CD4-positive, alpha-beta T cell treated with Interleukin-15 for 1 hour (primary cell): Measurements from ENCODE around the gene AHSP.
"Not testable (repeated sequence)": the region's sequence is repeated elsewhere in the genome, so short reads cannot be mapped to it uniquely, and the experiment has no call there.

Source experiments
- DNase-seq: peaks from one replicate; pipeline ENCODE4 v3.0.0-alpha.2; 2020

Gene AHSP

GRCh38 chr16:31501226-31501965, 26.3 kb upstream of the AHSP start:
- DNase-seq: no peak

- no peak for DNase-seq
Observed at GRCh38 chr16:31501966-31502348, 25.7 kb upstream of the AHSP start.

GRCh38 chr16:31502981-31503380, 24.7 kb upstream of the AHSP start:
- DNase-seq: no peak

GRCh38 chr16:31503555-31503954, 24.1 kb upstream of the AHSP start:
- not testable (repeated sequence) for DNase-seq

DNA sequence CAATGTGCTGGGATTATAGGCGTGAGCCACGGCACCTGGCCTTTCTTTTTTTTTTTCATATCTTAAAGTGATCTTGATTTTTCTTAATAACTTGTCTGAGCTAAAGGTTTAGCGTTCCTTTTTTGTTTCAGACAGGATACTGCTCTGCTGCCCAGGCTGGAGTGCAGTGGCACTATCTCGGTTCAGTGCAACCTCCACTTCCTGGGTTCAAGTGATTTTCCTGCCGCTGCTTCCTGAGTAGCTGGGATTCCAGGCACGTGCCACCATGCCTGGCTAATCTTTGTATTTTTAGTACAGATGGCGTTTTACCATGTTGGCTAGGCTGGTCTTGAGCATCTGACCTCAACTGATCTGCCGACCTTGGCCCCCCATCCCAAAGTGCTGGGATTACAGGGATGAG, 23.5 kb upstream of the AHSP start:
- DNase-seq: no peak

- DNase-seq: no peak
Observed at GRCh38 chr16:31505483-31505882, 22.2 kb upstream of the AHSP start.

- DNase-seq: peak; percentile 22
Observed at GRCh38 chr16:31507617-31507928, 20.1 kb upstream of the AHSP start.

DNA sequence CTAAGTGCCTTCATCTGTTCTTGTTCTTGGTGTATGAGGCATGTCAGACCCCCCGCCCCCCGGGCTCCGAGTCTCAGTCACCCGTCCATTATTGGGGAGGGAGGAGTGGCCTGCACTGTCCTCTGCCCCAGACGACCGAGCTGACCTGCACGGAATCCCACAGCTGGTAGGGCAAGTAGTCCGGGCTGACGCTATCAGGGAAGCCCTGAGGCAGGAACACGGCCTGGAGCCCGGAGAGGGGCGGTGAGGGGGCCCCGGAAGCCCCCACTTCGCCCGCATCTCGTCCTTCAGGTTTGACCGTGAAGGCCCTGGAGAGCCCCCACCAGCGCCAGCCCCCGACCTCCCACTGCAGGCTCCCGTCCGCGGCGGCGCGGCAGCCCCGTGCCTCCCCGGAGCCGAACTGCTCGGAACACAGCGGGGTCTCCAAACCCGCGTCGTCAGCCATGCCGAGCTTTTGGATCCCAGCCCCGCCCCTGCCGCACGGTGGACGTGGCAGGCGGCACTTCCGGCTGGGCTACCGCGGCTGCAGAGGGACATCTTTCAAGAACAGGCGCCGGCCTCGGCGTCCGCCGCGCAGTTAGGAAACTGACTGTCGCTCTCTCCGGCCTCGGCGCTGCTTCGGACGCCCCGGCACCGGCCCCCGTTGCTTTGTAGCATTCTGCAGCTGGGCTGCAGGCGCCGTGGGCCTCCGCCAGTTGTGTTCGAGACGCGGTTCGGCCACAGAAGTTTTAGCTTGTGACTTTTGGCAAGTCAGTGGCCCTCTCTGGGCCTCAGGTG, 19.6 kb upstream of the AHSP start, which contains the start of gene RUSF1:
Gene RUSF1 (minus strand): TSS at position 463 of the 777 bp plus-strand sequence. CDS start 18 bp downstream, at position 445.
- DNase-seq: peak; percentile 84

- DNase-seq: no peak
Observed at GRCh38 chr16:31508706-31509195, 18.9 kb upstream of the AHSP start.

DNA sequence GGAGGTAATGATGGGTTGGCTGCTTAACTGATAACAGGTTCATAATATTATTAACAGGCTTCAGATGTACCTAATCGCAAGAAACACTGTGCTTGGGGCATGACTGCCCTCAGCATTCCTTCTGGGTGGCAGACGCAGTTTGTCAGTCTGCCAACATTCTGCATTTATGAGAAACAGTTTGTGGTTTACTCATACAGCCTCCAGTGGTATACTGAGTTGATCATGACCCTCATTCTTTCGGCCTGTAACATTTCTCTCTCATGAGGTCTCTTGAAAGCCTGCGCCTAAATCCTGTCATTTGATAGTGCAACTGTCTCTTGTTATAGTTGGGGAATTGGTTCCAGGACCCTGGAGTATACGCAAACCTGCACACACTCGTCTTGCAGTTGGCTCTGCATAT, 14.6 kb upstream of the AHSP start:
- no peak for DNase-seq

DNA sequence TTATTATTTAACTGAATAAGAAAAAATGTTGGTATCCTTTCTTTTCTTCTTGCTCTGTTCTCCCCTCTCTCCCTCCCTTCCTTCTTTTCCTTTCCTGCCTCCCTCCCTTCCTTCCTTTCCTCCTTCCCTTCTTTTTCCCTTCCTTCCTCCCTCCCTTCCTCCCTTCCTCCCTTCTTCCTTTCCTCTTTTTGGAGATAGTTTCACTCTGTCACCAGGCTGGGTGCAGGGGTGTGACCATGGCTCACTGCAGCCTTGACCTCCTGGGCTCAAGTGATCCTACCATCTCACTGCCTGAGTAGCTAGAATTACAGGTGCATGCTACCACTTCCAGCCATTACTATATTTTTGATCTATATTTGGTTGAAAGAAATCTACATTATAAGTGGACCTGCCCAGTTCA, 13.8 kb upstream of the AHSP start:
- no peak for DNase-seq

DNA sequence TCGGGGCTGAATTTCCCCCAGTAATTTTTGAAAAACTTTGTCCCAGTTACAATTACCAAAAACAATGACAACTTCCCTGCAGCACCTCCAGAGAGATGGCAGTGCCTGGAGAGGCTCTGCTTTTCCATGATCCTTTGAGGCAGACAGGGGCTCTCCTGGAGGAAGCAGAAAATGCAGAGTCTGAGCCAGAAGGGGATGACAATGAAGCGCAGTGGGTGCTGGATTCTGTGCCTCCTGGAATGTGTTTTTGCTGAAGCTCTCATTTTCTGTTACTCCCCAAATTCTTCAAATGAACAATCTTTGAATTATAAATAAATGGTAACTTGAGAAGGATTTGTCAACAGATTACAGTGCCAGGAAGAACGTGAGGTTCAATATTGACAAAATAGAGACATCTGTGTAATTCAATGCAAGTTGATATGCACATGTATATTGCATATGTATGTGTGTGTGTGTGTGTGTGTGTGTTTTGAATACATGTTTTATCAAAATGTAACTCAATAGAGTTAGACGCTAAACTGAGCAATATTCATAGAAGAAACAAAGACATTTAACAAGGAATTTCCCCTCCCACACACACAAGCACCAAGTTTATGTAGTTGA, 9.8 kb upstream of the AHSP start:
- no peak for DNase-seq

- no peak for DNase-seq
Observed at GRCh38 chr16:31519759-31520431, 7.8 kb upstream of the AHSP start.

- DNase-seq: no peak
Observed at GRCh38 chr16:31521368-31521767, 6.3 kb upstream of the AHSP start.

GRCh38 chr16:31522071-31522470, 5.6 kb upstream of the AHSP start:
- no peak for DNase-seq

- DNase-seq: not testable (repeated sequence)
Observed at GRCh38 chr16:31523768-31524167, 3.9 kb upstream of the AHSP start.

GRCh38 chr16:31525113-31525512, 2.6 kb upstream of the AHSP start:
- DNase-seq: no peak

- DNase-seq: no peak
Observed at GRCh38 chr16:31528523-31529107, 915 bp downstream of the AHSP start.

DNA sequence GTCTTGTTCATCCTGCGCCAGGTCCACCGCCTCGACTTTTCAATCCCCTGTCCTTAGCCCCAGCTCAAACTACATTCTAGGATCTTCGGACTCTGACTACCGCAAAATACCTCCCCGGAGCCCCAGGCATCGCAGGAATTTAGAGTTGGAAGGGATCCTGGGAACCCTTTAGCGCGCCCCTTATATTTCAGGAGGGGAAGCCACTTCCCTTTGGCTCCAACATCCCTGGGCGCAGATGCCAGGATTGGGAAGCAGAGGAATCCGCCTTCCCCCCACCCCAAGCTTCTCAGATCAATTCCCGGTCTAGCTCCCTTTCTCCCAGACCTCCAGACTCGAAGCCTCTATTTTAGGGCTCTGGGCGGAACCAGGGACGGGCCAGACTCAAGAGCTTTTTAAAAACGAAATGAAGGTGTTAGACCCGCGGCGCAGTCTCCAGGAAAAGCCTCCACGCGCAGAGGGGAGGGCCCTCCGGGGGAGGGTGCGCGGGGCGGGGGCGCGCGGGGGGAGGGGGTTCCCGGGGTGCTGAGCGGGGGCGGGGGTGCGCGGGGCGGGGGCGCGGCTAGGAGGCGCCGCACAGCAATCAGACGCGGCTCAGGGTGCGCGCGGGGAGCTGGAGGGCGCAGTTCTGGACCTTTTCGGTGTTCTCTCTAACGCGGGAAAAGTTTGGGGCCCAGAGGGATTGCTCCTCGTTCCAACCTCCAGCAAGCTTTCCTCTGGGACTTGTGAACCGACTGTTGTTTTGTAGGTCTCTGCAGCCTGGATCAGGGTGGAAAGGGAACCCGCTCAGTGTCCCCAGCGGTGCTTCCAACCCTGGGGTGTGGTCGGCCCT, 1.6 kb downstream of the AHSP start:
- DNase-seq: no peak

DNA sequence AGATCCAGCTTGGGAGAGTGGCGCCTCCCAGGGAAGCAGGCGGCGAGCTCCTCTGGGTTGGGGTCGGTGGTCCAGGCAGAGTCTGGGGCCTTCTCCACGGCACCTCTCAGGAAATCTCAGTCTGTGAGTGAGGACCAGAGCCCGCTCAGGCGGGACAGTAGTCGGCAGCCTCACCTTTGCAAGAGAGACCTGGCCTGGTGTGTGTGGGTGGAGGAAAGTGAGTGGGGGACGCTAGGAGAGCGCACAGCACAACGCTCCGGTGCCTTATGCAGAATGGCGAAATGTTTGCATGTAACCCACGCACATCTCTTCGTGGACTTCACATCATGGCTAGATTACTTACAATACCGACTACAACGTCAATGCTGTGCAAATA, 2.2 kb downstream of the AHSP start:
- no peak for DNase-seq

DNA sequence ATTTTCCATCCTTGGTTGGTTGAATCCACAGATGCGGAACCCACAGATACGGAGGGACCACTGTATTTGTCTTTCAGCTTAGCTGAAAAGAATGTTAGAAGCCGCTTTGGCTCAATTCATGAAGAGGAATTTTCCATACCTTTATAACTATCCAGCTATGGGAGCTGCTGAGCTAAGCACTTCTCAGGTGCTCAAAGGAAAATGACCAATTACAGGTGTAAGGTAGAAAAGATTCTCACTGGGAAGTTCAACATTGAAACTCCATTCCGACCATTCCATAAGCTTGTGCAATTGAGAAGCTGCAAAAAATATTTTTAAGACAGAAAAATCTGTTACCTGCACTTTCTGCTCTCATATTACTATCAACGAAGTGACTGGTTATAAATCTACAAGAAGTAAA, 2.7 kb downstream of the AHSP start:
- no peak for DNase-seq

- no peak for DNase-seq
Observed at GRCh38 chr16:31531096-31531495, 3.4 kb downstream of the AHSP start.
